HS-5 (cell line): ENCODE results near the gene TMEM170A.
A peak's percentile ranks its signal among the peaks of the same experiment; 100 is the strongest.
"Not testable (repeated sequence)": the region's sequence is repeated elsewhere in the genome, so short reads cannot be mapped to it uniquely, and the experiment has no call there.

Experiments
- DNase-seq: peaks from one replicate; pipeline ENCODE4 v3.0.0-alpha.2; 2012; ENCODE audit warnings: low read depth

Gene TMEM170A

DNA sequence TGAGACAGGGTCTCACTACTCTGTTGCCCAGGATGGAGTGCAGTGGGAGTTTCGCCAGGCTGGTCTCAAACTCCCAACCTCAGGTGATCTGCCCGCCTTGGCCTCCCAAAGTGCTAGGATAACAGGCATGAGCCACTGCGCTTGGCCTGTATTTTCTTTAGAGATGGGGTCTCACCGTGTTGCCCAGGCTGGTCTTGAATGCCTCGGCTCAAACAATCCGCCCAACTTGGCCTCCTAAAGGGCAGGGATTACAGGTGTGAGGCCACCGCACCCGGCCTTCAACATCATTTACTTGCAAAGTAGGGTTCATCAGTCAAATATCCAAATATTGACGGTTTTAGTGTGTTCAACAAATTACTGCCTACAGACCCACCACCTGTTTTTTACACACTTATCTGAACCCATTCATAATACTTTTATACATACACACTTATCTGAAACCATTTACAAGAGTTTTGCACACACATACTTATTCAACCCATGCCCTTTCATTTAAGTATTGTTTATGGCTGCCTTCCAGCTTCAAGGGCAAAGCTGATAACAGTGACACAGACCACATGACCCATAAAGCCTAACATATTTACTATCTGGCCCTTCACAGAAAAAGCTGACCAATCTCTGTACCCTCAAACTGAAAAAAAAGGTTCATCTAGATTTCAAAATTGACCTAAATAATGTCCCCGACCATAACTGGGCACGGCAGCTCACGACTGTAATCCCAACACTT lies 11.9 kb downstream of the TMEM170A start:
- no peak for DNase-seq

GRCh38 chr16:75446416-75446815 lies 18.1 kb downstream of the TMEM170A start:
- no peak for DNase-seq

- DNase-seq: no peak
Observed at GRCh38 chr16:75445298-75445697, 19.2 kb downstream of the TMEM170A start.

DNA sequence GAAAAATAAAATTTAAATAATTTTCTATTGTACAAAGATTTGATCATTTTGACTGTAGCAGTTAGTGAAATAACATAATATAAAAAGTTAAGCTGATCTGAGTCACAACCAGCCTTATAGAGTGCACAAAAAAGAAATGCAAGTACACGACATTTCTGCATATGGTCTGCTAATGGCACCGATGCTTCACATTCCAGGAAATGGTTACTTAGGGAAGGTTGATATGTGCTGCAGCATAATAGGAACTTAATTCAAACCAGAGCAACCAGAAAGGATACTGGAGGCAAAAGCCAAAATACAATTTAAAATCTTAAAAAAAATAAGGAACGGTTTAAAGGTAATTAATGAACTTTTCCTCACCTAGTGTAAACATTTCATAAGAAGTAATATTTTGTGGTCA lies 21.2 kb downstream of the TMEM170A start:
- no peak for DNase-seq

GRCh38 chr16:75433732-75434413 lies 30.6 kb downstream of the TMEM170A start:
- DNase-seq: peak; percentile 94

- DNase-seq: no peak
Observed at GRCh38 chr16:75432828-75433731, 31.4 kb downstream of the TMEM170A start, which contains the start of gene CFDP1. TSS of gene CFDP1 (minus strand) at chr16:75433503. CDS start at chr16:75433352, 151 bp downstream.

DNA sequence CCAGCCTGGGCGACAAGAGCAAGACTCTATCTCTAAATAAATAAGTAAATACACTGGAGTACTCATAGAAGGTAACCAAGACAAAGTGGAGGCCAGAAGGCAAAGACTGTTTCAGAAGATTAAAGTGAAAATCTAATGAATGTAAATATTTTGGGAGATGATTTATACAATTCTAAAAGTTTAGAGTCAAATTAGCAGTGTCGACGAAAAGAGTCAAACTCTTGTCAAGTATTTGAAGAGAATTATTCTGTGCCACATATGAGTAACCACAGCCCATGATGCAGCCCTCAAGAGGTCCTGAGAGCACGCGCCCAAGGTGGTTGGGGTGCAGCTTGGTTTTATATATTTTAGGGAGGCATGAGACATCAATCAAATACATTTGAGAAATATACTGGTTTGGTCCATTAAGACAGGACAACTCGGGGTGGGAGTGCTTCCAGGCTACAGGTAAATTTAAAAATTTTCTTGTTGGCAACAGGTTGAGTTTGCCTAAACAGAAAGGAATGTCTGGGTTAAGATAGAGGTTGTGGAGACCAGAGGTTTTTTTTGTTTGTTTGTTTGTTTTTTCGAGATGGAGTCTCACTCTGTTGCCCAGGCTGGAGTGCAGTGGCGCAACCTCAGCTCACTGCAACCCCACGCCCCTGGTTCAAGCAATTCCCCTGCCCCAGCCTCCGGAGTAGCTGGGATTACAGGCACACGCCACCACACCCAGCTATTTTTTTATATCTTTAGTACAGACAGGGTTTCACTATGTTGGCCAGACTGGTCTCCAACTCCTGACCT lies 34.7 kb downstream of the TMEM170A start:
- no peak for DNase-seq

- DNase-seq: not testable (repeated sequence)
Observed at GRCh38 chr16:75426524-75426923, 38.0 kb downstream of the TMEM170A start.

- not testable (repeated sequence) for DNase-seq
Observed at GRCh38 chr16:75424105-75424762, 40.3 kb downstream of the TMEM170A start.

DNA sequence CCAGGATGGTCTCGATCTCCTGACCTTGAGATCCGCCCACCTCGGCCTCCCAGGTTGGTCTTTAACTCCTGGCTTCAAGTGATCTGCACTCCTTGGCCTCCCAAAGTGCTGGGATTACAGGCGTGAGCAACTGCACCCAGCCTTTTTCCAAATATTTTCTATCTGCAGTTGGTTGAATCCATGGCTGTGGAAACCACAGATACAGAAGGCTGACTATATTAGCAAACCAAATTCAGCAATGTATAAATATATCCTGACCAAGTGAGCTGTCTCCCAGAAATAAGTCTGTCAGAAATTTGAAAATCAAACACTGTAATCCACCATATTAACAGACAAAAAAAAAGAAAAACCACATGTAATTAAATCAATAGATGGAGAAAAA lies 40.8 kb downstream of the TMEM170A start:
- DNase-seq: no peak

- DNase-seq: no peak
Observed at GRCh38 chr16:75421820-75422126, 42.7 kb downstream of the TMEM170A start.

GRCh38 chr16:75420987-75421819 lies 43.3 kb downstream of the TMEM170A start:
- no peak for DNase-seq

DNA sequence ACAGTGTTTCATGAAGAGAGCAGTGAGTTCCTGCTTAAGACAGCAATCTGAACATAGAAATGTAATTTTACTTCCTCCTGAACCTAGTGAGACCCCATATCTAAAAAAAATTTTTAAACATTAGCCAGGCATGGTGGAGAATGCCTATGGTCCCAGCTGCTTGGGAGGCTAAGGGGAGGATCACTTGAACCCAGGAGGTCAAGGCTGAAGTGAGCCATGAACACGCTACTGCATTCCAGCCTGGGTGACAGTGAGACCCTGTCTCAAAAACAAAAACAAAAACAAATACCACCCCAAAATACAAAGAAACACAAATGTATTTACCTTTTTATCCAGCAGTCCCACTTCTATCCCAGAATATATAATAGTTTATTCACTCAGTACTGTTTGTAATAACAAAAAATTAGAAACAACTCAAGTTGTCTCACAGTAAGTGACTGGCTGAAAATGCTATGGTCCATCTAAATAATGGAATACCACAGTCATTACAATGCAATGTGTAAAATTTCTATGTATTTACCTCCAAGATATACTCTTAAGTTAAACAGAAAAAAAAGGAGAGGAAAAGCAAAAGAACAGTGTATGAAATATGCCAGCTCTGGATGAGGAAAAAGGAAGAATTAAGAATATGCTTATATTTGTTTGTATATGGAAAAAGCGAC lies 47.5 kb downstream of the TMEM170A start:
- no peak for DNase-seq

DNA sequence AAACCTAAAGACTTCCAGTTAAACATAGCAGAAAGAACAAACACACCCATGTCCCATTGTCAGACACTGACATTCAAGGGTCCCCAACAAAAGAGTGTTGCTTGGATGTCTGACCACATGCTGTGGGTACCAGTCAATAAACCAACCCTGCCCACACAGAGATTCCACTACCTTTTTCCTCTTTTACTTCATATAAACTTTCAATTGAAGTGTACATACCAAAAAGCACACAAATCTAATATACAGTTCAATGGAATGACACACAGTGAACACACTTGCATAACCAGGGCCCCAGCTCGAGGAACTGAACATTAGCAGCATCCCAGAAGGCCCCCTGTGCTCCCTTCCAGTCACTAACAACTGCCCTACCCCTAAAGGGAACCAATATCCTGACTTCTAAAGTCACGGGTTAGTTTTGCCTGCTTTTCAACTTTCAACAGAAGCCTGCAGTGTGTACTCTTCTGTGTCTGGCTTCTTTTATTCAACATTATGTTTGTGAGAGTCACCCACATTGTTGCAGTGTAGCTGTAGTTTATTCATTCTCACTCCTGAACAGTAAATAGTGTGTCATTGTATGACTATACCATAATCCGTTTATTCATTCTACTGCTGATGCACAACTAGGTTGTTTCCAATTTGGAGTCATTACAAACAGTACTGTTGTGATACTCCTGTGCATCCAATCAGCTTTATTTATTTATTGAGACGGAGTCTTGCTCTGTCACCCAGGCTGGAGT lies 49.2 kb downstream of the TMEM170A start:
- no peak for DNase-seq

DNA sequence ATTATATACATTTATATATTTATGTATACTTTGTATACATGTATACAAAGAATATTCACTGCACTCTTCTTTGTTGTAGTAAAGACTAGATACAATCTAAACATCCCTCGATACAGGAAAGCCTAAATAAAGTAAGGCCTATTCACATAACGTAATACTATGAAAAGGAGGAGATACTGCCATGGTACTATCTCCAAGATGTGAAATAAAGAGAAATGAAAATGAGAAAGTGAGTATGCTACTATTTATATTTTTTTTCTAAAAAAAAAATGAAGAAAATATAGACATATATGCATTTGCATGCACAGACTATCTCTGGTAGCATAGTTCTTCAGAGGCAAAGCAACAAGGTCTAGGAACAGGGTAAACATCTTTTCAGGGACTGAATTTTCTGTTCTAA lies 50.5 kb downstream of the TMEM170A start:
- DNase-seq: no peak

GRCh38 chr16:75406943-75407342 lies 57.5 kb downstream of the TMEM170A start:
- DNase-seq: no peak

DNA sequence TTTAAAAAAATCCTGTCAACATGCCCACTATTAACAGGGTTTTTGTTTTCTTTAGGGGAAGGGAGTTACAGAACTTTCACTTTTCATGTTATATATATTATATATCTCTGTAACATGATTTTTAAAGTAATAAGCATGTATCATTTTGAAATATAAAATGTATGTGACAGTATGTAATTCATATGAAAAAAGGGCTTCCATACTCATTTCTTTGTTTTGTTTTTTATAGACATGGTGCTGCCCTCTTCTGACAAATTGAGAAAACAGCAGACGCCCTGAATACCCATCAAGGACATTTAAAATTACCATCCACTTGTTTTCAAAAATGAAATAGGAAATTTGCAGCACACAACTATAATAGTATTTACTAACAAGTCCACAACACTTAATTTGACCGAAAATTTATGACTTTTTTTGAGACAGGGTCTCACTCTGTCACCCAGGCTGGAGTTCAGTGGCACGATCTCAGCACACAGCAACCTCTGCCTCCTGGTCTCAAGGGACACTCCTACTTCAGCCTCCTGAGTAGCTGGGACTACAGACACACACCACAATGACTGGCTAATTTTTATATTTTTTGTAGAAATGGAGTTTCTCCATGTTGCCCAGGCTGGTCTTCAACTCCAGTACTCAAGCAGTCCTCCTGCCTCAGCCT lies 61.5 kb downstream of the TMEM170A start:
- peak; percentile 38 for DNase-seq

- DNase-seq: no peak
Observed at GRCh38 chr16:75402159-75402820, 62.2 kb downstream of the TMEM170A start.
